ENCODE results near the gene SLC26A8. TPM values are rescaled to one million over a fixed set of nuclear protein-coding genes. Genes with fewer than 3 reads are reported as not detected.

SLC26A8 gene
- total and polyA plus RNA-seq, 2 of the 13 experiments (the other 11 are each of a cell fraction or from before 2014, with no cell fraction given), result 0.46 TPM; not detected in 1

DNA sequence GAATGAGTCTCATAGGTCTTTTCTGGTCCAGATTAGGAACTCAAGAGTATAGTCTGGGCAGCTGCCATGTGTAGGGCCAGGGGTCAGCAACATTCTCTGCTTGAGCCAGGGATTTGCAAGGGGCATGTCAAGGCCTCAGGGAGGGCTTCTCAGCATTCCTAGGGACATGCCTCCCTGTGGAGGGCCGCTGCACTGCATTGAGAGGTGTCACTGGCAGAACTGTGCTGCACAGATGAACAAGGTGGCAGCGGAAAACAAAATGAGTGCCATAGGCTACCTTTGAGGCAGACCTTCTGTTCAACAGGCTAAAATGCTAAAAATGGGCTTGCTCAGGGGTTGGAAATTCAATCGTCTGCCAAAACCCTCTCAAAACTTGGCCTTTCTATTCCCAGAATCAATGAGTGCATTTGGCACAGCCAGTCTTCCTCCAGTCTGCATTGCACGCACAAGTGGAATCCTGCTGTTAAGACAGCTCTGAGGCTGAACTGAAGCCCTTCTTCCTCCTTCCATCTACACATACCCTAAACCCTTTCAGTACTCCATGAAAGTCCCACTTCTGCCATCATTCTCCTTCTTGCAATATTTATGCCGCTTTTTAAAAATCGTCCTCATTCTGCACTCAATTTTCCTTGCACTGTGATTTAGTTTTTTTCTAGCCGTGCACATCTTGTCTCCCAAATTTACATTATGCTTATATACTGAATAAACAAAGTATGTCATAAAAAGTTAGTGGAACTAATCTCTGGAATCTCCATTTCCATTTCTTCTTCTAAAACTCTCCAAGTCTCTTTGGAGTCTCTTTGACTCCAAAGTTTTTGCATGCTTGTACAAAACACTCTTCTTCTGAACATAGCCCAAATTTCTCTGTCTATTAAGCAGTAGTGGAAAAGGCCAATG lies 51.7 kb downstream of the SLC26A8 start (continued):
- TF ChIP-seq SMC3 (IDR thresholded peaks at IDR 0.05; ENCODE audit: low read length) (peak; percentile 60; the same call in 1 of the 2 replicates), SAP130 (CRISPR knock-in tag; IDR thresholded peaks at IDR 0.05; ENCODE audit: low read depth) (peak; percentile 32; the same call in 1 of the 2 replicates), ZNF292 (CRISPR knock-in tag; IDR thresholded peaks at IDR 0.05; ENCODE audit: borderline replicate concordance, low read depth) (0 out of 2 replicates have a peak, but pooled peaks have one; percentile 23), RFX3 (CRISPR knock-in tag; IDR thresholded peaks at IDR 0.05) (no peak), MED1 (CRISPR knock-in tag; IDR thresholded peaks at IDR 0.05) (peak; percentile 52), RAD21 (CRISPR knock-in tag; IDR thresholded peaks at IDR 0.05) (peak; percentile 67), XRCC5 (optimal IDR thresholded peaks at IDR 0.05; ENCODE audit: low read length) (peak; percentile 50), SALL1 (CRISPR knock-in tag; IDR thresholded peaks at IDR 0.05) (peak; percentile 55), ZNF121 (CRISPR knock-in tag; IDR thresholded peaks at IDR 0.05) (0 out of 2 replicates have a peak, but pooled peaks have one; percentile 6), STAG1 (CRISPR knock-in tag; IDR thresholded peaks at IDR 0.05) (peak; percentile 58), ZNF567 (CRISPR knock-in tag; IDR thresholded peaks at IDR 0.05; ENCODE audit: borderline replicate concordance) (no peak), MAX (IDR thresholded peaks at IDR 0.05) (peak; percentile 28; the same call in 1 of the 2 replicates), MIXL1 (CRISPR knock-in tag; IDR thresholded peaks at IDR 0.05) (0 out of 2 replicates have a peak, but pooled peaks have one; percentile 15), PITX1 (CRISPR knock-in tag; IDR thresholded peaks at IDR 0.05) (peak; percentile 58; the same call in 1 of the 2 replicates), ZNF644 (CRISPR knock-in tag; IDR thresholded peaks at IDR 0.05; ENCODE audit: low read depth) (0 out of 2 replicates have a peak, but pooled peaks have one; percentile 37), ZFY (CRISPR knock-in tag; IDR thresholded peaks at IDR 0.05) (peak; percentile 29; the same call in 1 of the 2 replicates), RXRB (CRISPR knock-in tag; IDR thresholded peaks at IDR 0.05; ENCODE audit: borderline replicate concordance) (peak; percentile 38; the same call in 1 of the 2 replicates), ZBTB33 (CRISPR knock-in tag; IDR thresholded peaks at IDR 0.05) (peak; percentile 50; the same call in 1 of the 2 replicates), ZMYM3 (CRISPR knock-in tag; IDR thresholded peaks at IDR 0.05) (peak; percentile 49; the same call in 1 of the 2 replicates), JDP2 (CRISPR knock-in tag; IDR thresholded peaks at IDR 0.05; ENCODE audit: borderline replicate concordance) (no peak)
